GM23248 (cell line): ENCODE results near the gene SCAP.

Experiments used
- EZH2 ChIP-seq: fragments of 200-600 bp; sonication (generic); IDR thresholded peaks from 2 replicates; pipeline ENCODE4 v1.6.1; 2018; ENCODE audit warnings: antibody characterized with exemption, mild to moderate bottlenecking; ENCODE audit not compliant: insufficient read depth, poor library complexity, severe bottlenecking
- EZH2phosphoT487 ChIP-seq: fragments of 200-600 bp; sonication (generic); IDR thresholded peaks from 2 replicates; pipeline ENCODE4 v1.6.1; 2018; ENCODE audit warnings: antibody characterized with exemption, moderate library complexity, mild to moderate bottlenecking, low read depth; ENCODE audit not compliant: insufficient read depth

DNA sequence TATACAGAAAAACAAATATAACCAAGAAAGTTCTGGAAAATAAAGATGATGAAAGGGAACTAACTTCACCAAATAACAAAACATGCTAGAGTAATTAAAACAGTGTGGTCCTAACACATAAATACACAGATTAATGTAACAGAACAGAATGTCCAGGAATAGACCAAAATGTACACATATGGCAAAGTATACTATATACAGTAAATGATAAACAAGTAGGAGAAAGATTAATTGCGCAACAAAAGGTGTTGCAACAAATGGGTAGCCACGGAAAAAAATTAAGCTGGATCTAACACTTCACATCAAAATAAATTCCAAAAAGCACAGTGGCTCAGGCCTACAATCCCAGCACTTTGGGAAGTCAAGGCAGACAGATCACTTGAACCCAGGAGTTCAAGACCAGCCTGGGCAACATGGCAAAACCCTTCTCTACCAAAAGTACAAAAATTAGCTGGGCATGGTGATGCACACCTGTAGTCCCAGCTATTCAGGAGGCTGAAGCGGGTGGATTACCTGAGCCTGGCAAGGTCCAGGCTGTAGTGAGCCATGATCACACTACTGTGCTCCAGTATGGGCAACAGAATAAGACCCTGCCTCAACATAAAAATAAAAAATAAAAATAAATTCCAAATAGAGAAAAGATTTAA is 19.8 kb downstream of the SCAP start:
- TF ChIP-seq EZH2phosphoT487: no peak
- no peak for TF ChIP-seq EZH2
